MCF 10A (cell line): ENCODE measurements around the gene DOK4. TPM values are rescaled to one million over a fixed set of nuclear protein-coding genes. Genes with fewer than 3 reads are reported as not detected.

ENCODE experiments used
- BruUV-seq: library from RNA; stranded (reverse); fragments of 400-500 nt; replicated peaks from 2 replicates; lab custom pipeline; 2021; lab: Mats Ljungman, UMichigan
- CTCF ChIA-PET: fragments of 300-600 bp; sonication (Branson Sonifier 250); formaldehyde crosslinking; extraction: SDS; loops from one replicate; lab custom pipeline; 2021; ENCODE audit warnings: antibody characterized with exemption, inconsistent platforms; lab: Yijun Ruan, JAX
- POLR2A ChIA-PET: fragments of 300-600, 350-650 bp; sonication (Branson Sonifier 250); formaldehyde crosslinking; extraction: SDS; loops from one replicate; lab custom pipeline; 2020; ENCODE audit warnings: antibody characterized with exemption, inconsistent platforms; lab: Yijun Ruan, JAX
- DNase-seq: peaks from one replicate; pipeline ENCODE4 v3.0.0-alpha.2; 2018; ENCODE audit not compliant: unreplicated experiment
- H3K27ac Mint-ChIP-seq: one replicate; pipeline ENCODE4 v1.8.0; 2022; ENCODE audit warnings: mild to moderate bottlenecking, low read depth, mixed read lengths; ENCODE audit not compliant: unreplicated experiment
- H3K27me3 Mint-ChIP-seq: one replicate; pipeline ENCODE4 v1.8.0; 2022; ENCODE audit warnings: mixed read lengths; ENCODE audit not compliant: insufficient read depth, unreplicated experiment
- H3K36me3 Mint-ChIP-seq: one replicate; pipeline ENCODE4 v1.8.0; 2022; ENCODE audit warnings: mild to moderate bottlenecking, moderate library complexity, mixed read lengths; ENCODE audit not compliant: insufficient read depth, unreplicated experiment
- H3K4me1 Mint-ChIP-seq: one replicate; pipeline ENCODE4 v1.8.0; 2022; ENCODE audit warnings: mixed read lengths; ENCODE audit not compliant: insufficient read depth, unreplicated experiment
- H3K4me3 Mint-ChIP-seq: one replicate; pipeline ENCODE4 v1.8.0; 2022; ENCODE audit warnings: mild to moderate bottlenecking, moderate library complexity, mixed read lengths; ENCODE audit not compliant: unreplicated experiment
- H3K9me3 Mint-ChIP-seq: one replicate; pipeline ENCODE4 v1.8.0; 2022; ENCODE audit warnings: mixed read lengths; ENCODE audit not compliant: unreplicated experiment
- CTCF ChIP-seq: fragments of 200-600 bp; IDR thresholded peaks from one replicate; pipeline ENCODE4 v1.8.0; 2022; ENCODE audit warnings: antibody characterized with exemption, mild to moderate bottlenecking; ENCODE audit not compliant: unreplicated experiment
- intact Hi-C: fragments of 100-400 bp; cut with micrococcal nuclease; formaldehyde crosslinking; loops from 2 replicates; pipeline ENCODE4 v1.14.1; 2022
- total RNA-seq: library from RNA; stranded (reverse); gene quantifications from 2 replicates; pipeline ENCODE4 v1.2.3, GENCODE V29; 2022

DOK4 gene
- total RNA-seq, 1 experiment from 2014 or later = 6.4 TPM

DNA sequence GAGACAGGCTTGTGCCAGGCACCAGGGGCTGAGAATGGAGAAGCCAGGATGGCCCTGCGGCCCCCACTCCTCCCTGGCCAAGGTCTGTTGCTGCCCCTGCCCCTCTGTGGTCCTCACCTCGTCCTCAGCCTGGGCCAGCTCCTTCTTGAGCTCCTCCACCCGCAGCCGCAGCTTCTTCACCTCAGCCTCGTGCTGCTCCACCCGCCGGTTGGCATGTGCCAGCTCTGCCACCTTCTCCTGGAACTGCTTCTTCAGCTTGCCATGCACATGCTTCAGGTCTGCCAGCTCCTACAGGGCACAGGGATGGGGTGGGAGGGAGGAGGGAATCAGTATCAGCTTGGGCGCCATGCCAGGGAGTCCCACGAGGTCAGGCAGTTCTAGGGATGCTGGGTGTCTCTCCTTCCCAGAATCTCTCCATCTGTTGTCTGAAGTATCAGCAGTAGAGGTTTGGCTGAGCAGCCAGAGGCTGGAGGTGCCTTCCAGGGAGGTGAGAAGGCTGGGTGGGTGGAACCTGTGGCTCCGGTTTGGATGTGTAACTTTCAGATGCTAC lies 30.0 kb upstream of the DOK4 start:
- no TSS peak for BruUV-seq
- Mint-ChIP-seq H3K4me3 (no peak overlapping the region), H3K27ac (no peak overlapping the region), H3K27me3 (no peaks in the 10 kb centered on the region), H3K9me3 (no peaks in the 10 kb centered on the region), H3K36me3 (peaks cover 14% of the 10 kb centered on the region), H3K4me1 (no peaks in the 10 kb centered on the region)
- CTCF ChIA-PET = interaction anchor here (0.6 to 8.3 kb wide), 3 partner anchors 96 to 562 kb away, joined by 3 to 129 read pairs (median 4); no protein-coding TSS in a partner anchor
- intact Hi-C loops = no loop called here
- POLR2A ChIA-PET = no interaction called here
- DNase-seq = no peak
- TF ChIP-seq CTCF = no peak

GRCh38 chr16:57514791-57515600 lies 28.7 kb upstream of the DOK4 start:
- no peaks in the 10 kb centered on the region for H3K9me3 Mint-ChIP-seq
- no peaks in the 10 kb centered on the region for H3K4me1 Mint-ChIP-seq
- no peak overlapping the region for H3K4me3 Mint-ChIP-seq
- H3K27ac Mint-ChIP-seq = no peak overlapping the region
- H3K27me3 Mint-ChIP-seq = no peaks in the 10 kb centered on the region
- ChIA-PET CTCF (interaction anchor here (0.8 to 1.2 kb wide), 2 partner anchors 53 to 96 kb away, joined by 3 to 5 read pairs; no protein-coding TSS in a partner anchor), POLR2A (no interaction called here)
- intact Hi-C loops = no loop called here
- TF ChIP-seq CTCF = no peak
- H3K36me3 Mint-ChIP-seq = peaks cover 14% of the 10 kb centered on the region
- DNase-seq = no peak
- BruUV-seq = no TSS peak

DNA sequence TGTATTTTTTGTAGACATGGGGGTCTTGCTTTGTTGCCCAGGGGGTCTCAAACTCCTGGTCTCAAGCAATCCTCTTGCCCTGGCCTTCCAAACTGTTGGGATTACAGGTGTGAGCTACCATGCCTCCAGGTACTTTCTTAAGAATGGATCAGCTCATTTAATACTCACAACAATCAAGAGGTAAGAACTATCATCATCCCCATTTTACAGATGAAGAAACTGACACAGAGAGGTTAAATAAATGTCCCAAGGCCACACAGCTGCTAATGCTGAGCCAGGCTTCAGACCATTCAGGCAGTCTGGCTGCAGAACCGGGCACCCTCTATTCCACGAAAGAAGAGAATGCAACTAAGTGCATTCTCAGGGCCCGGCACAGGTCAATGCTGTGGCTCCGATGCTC lies 28.1 kb upstream of the DOK4 start:
- Mint-ChIP-seq H3K4me3 (no peak overlapping the region), H3K36me3 (peaks cover 14% of the 10 kb centered on the region), H3K27me3 (no peaks in the 10 kb centered on the region), H3K9me3 (no peaks in the 10 kb centered on the region), H3K4me1 (no peaks in the 10 kb centered on the region), H3K27ac (no peak overlapping the region)
- no peak for DNase-seq
- ChIA-PET CTCF (interaction anchor here (0.6 to 1.2 kb wide), 4 partner anchors 52 to 175 kb away, joined by 3 to 5 read pairs (median 3); no protein-coding TSS in a partner anchor), POLR2A (interaction anchor here (0.7 kb wide), 1 partner anchor 67 kb away, joined by 4 read pairs; no protein-coding TSS in a partner anchor)
- intact Hi-C loops = no loop called here
- TF ChIP-seq CTCF = no peak
- BruUV-seq = no TSS peak
